OCI-LY7 (cell line): ENCODE results near the gene ALK. TPM values are rescaled to one million over a fixed set of nuclear protein-coding genes. Genes with fewer than 3 reads are reported as not detected.

Source experiments
- BruUV-seq: library from RNA; stranded (reverse); fragments of 400-500 nt; replicated peaks from 2 replicates; lab custom pipeline; 2021; lab: Mats Ljungman, UMichigan
- CTCF ChIA-PET: fragments of 300-600 bp; sonication (Branson Sonifier 250); formaldehyde crosslinking; loops from one replicate; lab custom pipeline; 2022; ENCODE audit warnings: antibody characterized with exemption; ENCODE audit not compliant: unreplicated experiment; lab: Charles Lee
- POLR2A ChIA-PET: fragments of 300-600 bp; sonication (Branson Sonifier 250); formaldehyde crosslinking; loops from one replicate; lab custom pipeline; 2022; ENCODE audit warnings: antibody characterized with exemption; lab: Charles Lee
- DNase-seq: peaks from one replicate; pipeline ENCODE4 v3.0.0-alpha.2; 2015; ENCODE audit warnings: low spot score
- H2AFZ ChIP-seq: fragments of 200-600 bp; sonication (generic), shearing (Covaris generic); 2 replicates; pipeline ENCODE4 v1.6.1; 2014; ENCODE audit warnings: mild to moderate bottlenecking, antibody characterized with exemption, low read length, moderate library complexity
- H3K27ac ChIP-seq: fragments of 200-600 bp; sonication (generic); 2 replicates; pipeline ENCODE4 v1.5.1; 2014; ENCODE audit warnings: mixed run types, low read depth, mild to moderate bottlenecking, moderate library complexity, low read length, inconsistent platforms; ENCODE audit not compliant: poor library complexity, severe bottlenecking
- H3K36me3 ChIP-seq: fragments of 200-600 bp; sonication (generic); 2 replicates; pipeline ENCODE4 v1.6.1; 2014; ENCODE audit warnings: mild to moderate bottlenecking, antibody characterized with exemption, low read length, moderate library complexity, mixed read lengths; ENCODE audit not compliant: insufficient read depth
- H3K4me1 ChIP-seq: fragments of 200-600 bp; sonication (generic); 2 replicates; pipeline ENCODE4 v1.5.1; 2014; ENCODE audit warnings: mild to moderate bottlenecking, low read length; ENCODE audit not compliant: insufficient read depth, poor library complexity, severe bottlenecking
- H3K4me2 ChIP-seq: fragments of 200-600 bp; sonication (generic); 2 replicates; pipeline ENCODE4 v1.6.1; 2014; ENCODE audit warnings: mild to moderate bottlenecking, low read length
- H3K4me3 ChIP-seq: fragments of 200-600 bp; sonication (generic); 2 replicates; pipeline ENCODE4 v1.5.1; 2014; ENCODE audit warnings: mild to moderate bottlenecking, low read depth, low read length; ENCODE audit not compliant: poor library complexity, severe bottlenecking
- H3K79me2 ChIP-seq: fragments of 200-600 bp; sonication (generic); 2 replicates; pipeline ENCODE4 v1.6.1; 2016; ENCODE audit warnings: low read depth, mild to moderate bottlenecking, low read length, moderate library complexity, mixed read lengths; ENCODE audit not compliant: insufficient read depth
- H3K9me2 ChIP-seq: fragments of 200-600 bp; sonication (generic); 2 replicates; pipeline ENCODE4 v1.6.1; 2016; ENCODE audit warnings: mild to moderate bottlenecking, low read length, mixed read lengths; ENCODE audit not compliant: insufficient read depth
- H3K9me3 ChIP-seq: fragments of 200-600 bp; sonication (generic); 2 replicates; pipeline ENCODE4 v1.6.1; 2014; ENCODE audit warnings: mild to moderate bottlenecking, mixed run types, low read length, mixed read lengths
- H4K20me1 ChIP-seq: fragments of 200-600 bp; sonication (generic); 2 replicates; pipeline ENCODE4 v1.6.1; 2014; ENCODE audit warnings: mild to moderate bottlenecking, antibody characterized with exemption, low read length, moderate library complexity, mixed read lengths; ENCODE audit not compliant: insufficient read depth
- EZH2phosphoT487 ChIP-seq: fragments of 200-600 bp; sonication (generic); IDR thresholded peaks from 2 replicates; pipeline ENCODE4 v1.6.1; 2018; ENCODE audit warnings: low read depth, borderline replicate concordance, mild to moderate bottlenecking, mixed run types, antibody characterized with exemption, low read length, moderate library complexity, mixed read lengths
- intact Hi-C: fragments of 100-400 bp; cut with micrococcal nuclease; formaldehyde crosslinking; loops from one replicate; pipeline ENCODE4 v1.10.0; 2022; ENCODE audit not compliant: unreplicated experiment
- total RNA-seq, 2 experiments: library from RNA; depleted of rRNA in 1 of 2; stranded (reverse); fragments of >200 nt in 1 of 2; shearing (Covaris generic) in 1 of 2; gene quantifications; 2 replicates each; pipeline ENCODE4 v1.2.3, GENCODE V29; 2014 to 2022
- TF ChIP-seq, protein P1 (sequence below): fragments of 200-600 bp; sonication (generic); conservative IDR thresholded peaks from 2 replicates; pipeline ENCODE4 v1.5.1; 2014; ENCODE audit warnings: mild to moderate bottlenecking, antibody characterized with exemption, low read length, moderate library complexity, mixed read lengths

The ALK gene
- total RNA-seq, 2 experiments from 2014 or later: 0.09 TPM; not detected in 1

GRCh38 chr2:29655391-29656086, 265.8 kb downstream of the ALK start:
- TF ChIP-seq, protein P1, sequence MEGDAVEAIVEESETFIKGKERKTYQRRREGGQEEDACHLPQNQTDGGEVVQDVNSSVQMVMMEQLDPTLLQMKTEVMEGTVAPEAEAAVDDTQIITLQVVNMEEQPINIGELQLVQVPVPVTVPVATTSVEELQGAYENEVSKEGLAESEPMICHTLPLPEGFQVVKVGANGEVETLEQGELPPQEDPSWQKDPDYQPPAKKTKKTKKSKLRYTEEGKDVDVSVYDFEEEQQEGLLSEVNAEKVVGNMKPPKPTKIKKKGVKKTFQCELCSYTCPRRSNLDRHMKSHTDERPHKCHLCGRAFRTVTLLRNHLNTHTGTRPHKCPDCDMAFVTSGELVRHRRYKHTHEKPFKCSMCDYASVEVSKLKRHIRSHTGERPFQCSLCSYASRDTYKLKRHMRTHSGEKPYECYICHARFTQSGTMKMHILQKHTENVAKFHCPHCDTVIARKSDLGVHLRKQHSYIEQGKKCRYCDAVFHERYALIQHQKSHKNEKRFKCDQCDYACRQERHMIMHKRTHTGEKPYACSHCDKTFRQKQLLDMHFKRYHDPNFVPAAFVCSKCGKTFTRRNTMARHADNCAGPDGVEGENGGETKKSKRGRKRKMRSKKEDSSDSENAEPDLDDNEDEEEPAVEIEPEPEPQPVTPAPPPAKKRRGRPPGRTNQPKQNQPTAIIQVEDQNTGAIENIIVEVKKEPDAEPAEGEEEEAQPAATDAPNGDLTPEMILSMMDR: no peak
- no peak for TF ChIP-seq EZH2phosphoT487
- no peak overlapping the region for H3K27ac ChIP-seq
- H3K4me1 ChIP-seq: no peaks in the 10 kb centered on the region
- H3K4me3 ChIP-seq: no peak overlapping the region
- ChIA-PET CTCF (no interaction called here), POLR2A (interaction anchor here (0.7 kb wide), 1 partner anchor 11 kb away, joined by 5 read pairs; no protein-coding TSS in a partner anchor)
- no peaks in the 10 kb centered on the region for H3K9me2 ChIP-seq
- H3K9me3 ChIP-seq: no peaks in the 10 kb centered on the region
- intact Hi-C loops: no loop called here
- BruUV-seq: no TSS peak
- DNase-seq: no peak
- no peak overlapping the region for H3K4me2 ChIP-seq
- no peak overlapping the region for H2AFZ ChIP-seq
- no peaks in the 10 kb centered on the region for H3K36me3 ChIP-seq
- H4K20me1 ChIP-seq: no peaks in the 10 kb centered on the region
- H3K79me2 ChIP-seq: no peaks in the 10 kb centered on the region

GRCh38 chr2:29650631-29651097, 270.7 kb downstream of the ALK start:
- CTCF ChIA-PET: no interaction called here
- no peak overlapping the region for H2AFZ ChIP-seq
- no TSS peak for BruUV-seq

More at GRCh38 chr2:29650631-29651097, 270.7 kb downstream of the ALK start:
- Histone ChIP-seq H3K9me2 (no peaks in the 10 kb centered on the region), H3K79me2 (no peaks in the 10 kb centered on the region), H3K9me3 (no peaks in the 10 kb centered on the region), H4K20me1 (no peaks in the 10 kb centered on the region), H3K4me2 (no peak overlapping the region), H3K36me3 (no peaks in the 10 kb centered on the region), H3K4me1 (no peaks in the 10 kb centered on the region), H3K27ac (no peak overlapping the region), H3K4me3 (no peak overlapping the region)
- intact Hi-C loops: no loop called here
- no peak for TF ChIP-seq EZH2phosphoT487
- TF ChIP-seq, protein P1: no peak
- no peak for DNase-seq
- POLR2A ChIA-PET: no interaction called here
